Thymus (tissue), 11 donors: ENCODE data around the gene SLC36A1. TPM values are rescaled to one million over a fixed set of nuclear protein-coding genes. Genes with fewer than 3 reads are reported as not detected.

Source experiments
- DNase-seq, 9 donors: peaks; one replicate each; pipeline ENCODE4 v3.0.0-alpha.2; 2013; ENCODE audit warnings: low spot score in 9 of 9, low read depth in 6 of 9, missing footprints in 1 of 9
- H3K27ac ChIP-seq, 2 donors: one replicate each; pipeline ENCODE4 v1.5.1; 2013; ENCODE audit warnings: control low read depth in 1 of 2, low read depth in 1 of 2, low read length in 1 of 2, mild to moderate bottlenecking in 1 of 2, moderate library complexity in 1 of 2
- H3K27me3 ChIP-seq, 2 donors: one replicate each; pipeline ENCODE4 v1.5.1; 2013; ENCODE audit warnings: low read length in 1 of 2; ENCODE audit not compliant: control insufficient read depth in 2 of 2, insufficient read depth in 1 of 2
- H3K36me3 ChIP-seq, 2 donors: one replicate each; pipeline ENCODE4 v1.5.1; 2013; ENCODE audit warnings: low read length in 1 of 2, mild to moderate bottlenecking in 1 of 2, moderate library complexity in 1 of 2; ENCODE audit not compliant: control insufficient read depth in 2 of 2, insufficient read depth in 2 of 2
- H3K4me1 ChIP-seq, 2 donors: one replicate each; pipeline ENCODE4 v1.5.1; 2013; ENCODE audit warnings: low read length in 2 of 2; ENCODE audit not compliant: control insufficient read depth in 2 of 2, insufficient read depth in 2 of 2
- H3K4me3 ChIP-seq, 2 donors: one replicate each; pipeline ENCODE4 v1.5.1; 2013; ENCODE audit warnings: low read length in 2 of 2, control low read depth in 1 of 2, mild to moderate bottlenecking in 1 of 2
- H3K9me3 ChIP-seq, 2 donors: one replicate each; pipeline ENCODE4 v1.5.1; 2013; ENCODE audit warnings: low read length in 1 of 2, mild to moderate bottlenecking in 1 of 2; ENCODE audit not compliant: control insufficient read depth in 2 of 2, insufficient read depth in 1 of 2
- WGBS: extraction: QIAGEN DNeasy Blood & Tissue Kit; methylation state at CpG from one replicate; pipeline ENCODE4 v1.1.7; 2013; 5-methylcytosine and 5-hydroxymethylcytosine counted together
- polyA plus RNA-seq: library from polyadenylated mRNA; stranded (reverse); fragments of 200-250 nt; gene quantifications from one replicate; pipeline ENCODE4 v1.2.3, GENCODE V29; 2013
- total RNA-seq: library from RNA; stranded (reverse); fragments of 120-200 nt; gene quantifications from one replicate; pipeline ENCODE4 v1.2.4, GENCODE V29; 2013
- donor health status: healthy.

The SLC36A1 gene
- total and polyA plus RNA-seq, 2 donors, result 5.1 to 7.2 TPM

- no peak for DNase-seq
- 94% methylated on average over 7 of the region's 7 CpGs for WGBS
- no peak overlapping the region for H3K27ac ChIP-seq
- no peaks in the 10 kb centered on the region for H3K9me3 ChIP-seq
- no peaks in the 10 kb centered on the region for H3K27me3 ChIP-seq
- H3K4me3 ChIP-seq, result peak overlapping the region in 1 of 2 donors; percentile 67
- peaks cover 3 to 17% of the 10 kb centered on the region in 2 donors for H3K4me1 ChIP-seq
- no peaks in the 10 kb centered on the region for H3K36me3 ChIP-seq
Measured at GRCh38 chr5:151449297-151449696, 1.9 kb downstream of the SLC36A1 start.

- Histone ChIP-seq H3K4me1 (peaks cover 3 to 17% of the 10 kb centered on the region in 2 donors), H3K4me3 (peak overlapping the region in 1 of 2 donors; percentile 9), H3K36me3 (no peaks in the 10 kb centered on the region), H3K9me3 (no peaks in the 10 kb centered on the region), H3K27ac (no peak overlapping the region), H3K27me3 (no peaks in the 10 kb centered on the region)
- DNase-seq, result no peak
- 99% methylated on average over 5 of the region's 5 CpGs for whole genome bisulfite sequencing
Measured at GRCh38 chr5:151449839-151450238, 2.4 kb downstream of the SLC36A1 start.

GRCh38 chr5:151450605-151451004, 3.2 kb downstream of the SLC36A1 start:
- Histone ChIP-seq H3K4me1 (peaks cover 3 to 17% of the 10 kb centered on the region in 2 donors), H3K9me3 (no peaks in the 10 kb centered on the region), H3K27me3 (no peaks in the 10 kb centered on the region), H3K36me3 (no peaks in the 10 kb centered on the region), H3K4me3 (no peak overlapping the region), H3K27ac (peak overlapping the region in 1 of 2 donors; percentile 19)
- no peak for DNase-seq
- 91% methylated on average over 3 of the region's 3 CpGs for WGBS

- Histone ChIP-seq H3K4me3 (no peak overlapping the region), H3K9me3 (no peaks in the 10 kb centered on the region), H3K4me1 (peaks cover 3 to 17% of the 10 kb centered on the region in 2 donors), H3K27ac (peak overlapping the region in 1 of 2 donors; percentile 46), H3K27me3 (no peaks in the 10 kb centered on the region), H3K36me3 (no peaks in the 10 kb centered on the region)
- DNase-seq, result no peak
- WGBS, result 95% methylated on average over 8 of the region's 8 CpGs
Measured at GRCh38 chr5:151451626-151452520, 4.5 kb downstream of the SLC36A1 start.

- 94% methylated on average over 2 of the region's 2 CpGs for WGBS
- Histone ChIP-seq H3K4me3 (no peak overlapping the region), H3K36me3 (peaks cover 3 to 9% of the 10 kb centered on the region in 2 donors), H3K9me3 (no peaks in the 10 kb centered on the region), H3K4me1 (peaks cover 3 to 12% of the 10 kb centered on the region in 2 donors), H3K27ac (peak overlapping the region in 1 of 2 donors; percentile 18), H3K27me3 (no peaks in the 10 kb centered on the region)
- no peak for DNase-seq
Measured at GRCh38 chr5:151454166-151454565, 6.8 kb downstream of the SLC36A1 start.

- Histone ChIP-seq H3K9me3 (no peaks in the 10 kb centered on the region), H3K4me3 (no peak overlapping the region), H3K4me1 (peaks cover 0 to 15% of the 10 kb centered on the region in 2 donors), H3K27me3 (no peaks in the 10 kb centered on the region), H3K27ac (no peak overlapping the region), H3K36me3 (peaks cover 3 to 16% of the 10 kb centered on the region in 2 donors)
- 97% methylated on average over 3 of the region's 3 CpGs for WGBS
- DNase-seq, result no peak
Measured at GRCh38 chr5:151454889-151455288, 7.5 kb downstream of the SLC36A1 start.

- no peaks in the 10 kb centered on the region for H3K9me3 ChIP-seq
- WGBS, result 93% methylated on average over 10 of the region's 10 CpGs
- H3K4me3 ChIP-seq, result no peak overlapping the region
- no peaks in the 10 kb centered on the region for H3K27me3 ChIP-seq
- DNase-seq, result peak in 1 of 9 donors; percentile 36
- peaks cover 3 to 23% of the 10 kb centered on the region in 2 donors for H3K36me3 ChIP-seq
- peaks cover 0 to 16% of the 10 kb centered on the region in 2 donors for H3K4me1 ChIP-seq
- H3K27ac ChIP-seq, result peak overlapping the region in 1 of 2 donors; percentile 48
Measured at GRCh38 chr5:151456321-151456940, 9.0 kb downstream of the SLC36A1 start.

- H3K27me3 ChIP-seq, result no peaks in the 10 kb centered on the region
- no peaks in the 10 kb centered on the region for H3K9me3 ChIP-seq
- 97% methylated on average over 5 of the region's 5 CpGs for WGBS
- H3K4me1 ChIP-seq, result peaks cover 0 to 16% of the 10 kb centered on the region in 2 donors
- H3K27ac ChIP-seq, result no peak overlapping the region
- peaks cover 3 to 28% of the 10 kb centered on the region in 2 donors for H3K36me3 ChIP-seq
- no peak overlapping the region for H3K4me3 ChIP-seq
- DNase-seq, result no peak
Measured at GRCh38 chr5:151458314-151458713, 10.9 kb downstream of the SLC36A1 start.
